ENCODE results near the gene UCK2. TPM values are rescaled to one million over a fixed set of nuclear protein-coding genes. Genes with fewer than 3 reads are reported as not detected.

UCK2 gene
- total and polyA plus RNA-seq, 2 of the 8 experiments (the other 6 are each of a cell fraction or from before 2014, with no cell fraction given), result 103 to 109 TPM

- TF ChIP-seq CHD7 (IDR thresholded peaks at IDR 0.05; ENCODE audit: insufficient replicate concordance, low read length), result no peak
- TF ChIP-seq PHF8 (conservative IDR thresholded peaks at IDR 0.05; ENCODE audit: low read depth, low read length), result no peak
- no peak for TF ChIP-seq YY1 (IDR thresholded peaks at IDR 0.05; ENCODE audit: low read depth, low read length)
- no peak for TF ChIP-seq BRCA1 (IDR thresholded peaks at IDR 0.05; ENCODE audit: low read depth, low read length)
- TF ChIP-seq SP2 (IDR thresholded peaks at IDR 0.05; ENCODE audit: low read length), result no peak
- no peak for TF ChIP-seq GTF2F1 (IDR thresholded peaks at IDR 0.05; ENCODE audit: borderline replicate concordance, low read depth, low read length)
- TF ChIP-seq SIX5 (IDR thresholded peaks at IDR 0.05; ENCODE audit: low read depth, low read length), result no peak
- TF ChIP-seq RFX5 (IDR thresholded peaks at IDR 0.05; ENCODE audit: borderline replicate concordance, low read depth, low read length), result no peak
- TF ChIP-seq RXRA (IDR thresholded peaks at IDR 0.05; ENCODE audit: insufficient read depth, low read depth, low read length), result no peak
- TF ChIP-seq TCF12 (IDR thresholded peaks at IDR 0.05; ENCODE audit: low read depth, low read length), result no peak
- TF ChIP-seq TAF1 (IDR thresholded peaks at IDR 0.05; ENCODE audit: low read depth, low read length), result no peak
Observed at GRCh38 chr1:165858967-165859845, 31.8 kb downstream of the UCK2 start (continued).

Data from H1 (cell line).